HepG2 (cell line): ENCODE results near the gene GMPPB. TPM values are rescaled to one million over a fixed set of nuclear protein-coding genes. Genes with fewer than 3 reads are reported as not detected.
A peak's percentile ranks its signal among the peaks of the same experiment; 100 is the strongest.

Experiments
- ATAC-seq: fragments of 200-7000 bp; cut with Tn5 transposase; 3 replicates; pipeline ENCODE4 v1.9.1; 2020; ENCODE audit warnings: mild to moderate bottlenecking, moderate library complexity
- BruUV-seq: library from RNA; stranded (reverse); fragments of 400-500 nt; replicated peaks from 2 replicates; lab custom pipeline; 2021; lab: Mats Ljungman, UMichigan
- CTCF ChIA-PET: fragments of 300-600 bp; formaldehyde crosslinking; extraction: SDS; loops from one replicate; lab custom pipeline; 2021; ENCODE audit warnings: low total read pairs, inconsistent platforms, low intra/inter-chr PET ratio; lab: Yijun Ruan, JAX
- POLR2A ChIA-PET: fragments of 350-600 bp; sonication (Branson Sonifier 250); formaldehyde crosslinking; loops from one replicate; lab custom pipeline; 2020; ENCODE audit warnings: antibody characterized with exemption, inconsistent platforms; lab: Yijun Ruan, JAX
- DNase-seq: peaks from one replicate; pipeline ENCODE4 v3.0.0-alpha.2; 2015; ENCODE audit warnings: low spot score
- FAIRE-seq: peaks from 3 replicates; lab custom pipeline; 2011; peaks lifted over from hg19 to GRCh38; lab: Jason Lieb, UNC
- H2AFZ ChIP-seq: one replicate; pipeline ENCODE4 v1.6.1; 2011; ENCODE audit warnings: low read length, inconsistent platforms
- H3K27ac ChIP-seq: fragments of 300-600 bp; 3 replicates; pipeline ENCODE4 v1.8.0; 2011; ENCODE audit warnings: mixed run types, mild to moderate bottlenecking, mixed read lengths, low read length, inconsistent platforms; ENCODE audit not compliant: insufficient read depth; ENCODE audit errors: extremely low read length
- H3K27me3 ChIP-seq, 2 experiments: fragments of 200-600 bp in 1 of 2; 2 replicates in 1 of 2; 3 replicates in 1 of 2; pipeline versions ENCODE4 v1.6.0 to v1.8.0; 2011; ENCODE audit warnings: low read length in 2 of 2, mild to moderate bottlenecking in 2 of 2, moderate library complexity in 2 of 2, inconsistent platforms in 1 of 2; ENCODE audit not compliant: insufficient read depth in 2 of 2, control insufficient read depth in 1 of 2
- H3K36me3 ChIP-seq, 2 experiments: fragments of 200-600 bp in 1 of 2; replicated peaks in 1 of 2; 2 replicates in 1 of 2; 3 replicates in 1 of 2; pipeline versions ENCODE4 v1.5.1 to v1.8.0; 2011; ENCODE audit warnings: low read length in 2 of 2, inconsistent platforms in 1 of 2; ENCODE audit not compliant: insufficient read depth in 2 of 2, control insufficient read depth in 1 of 2
- H3K4me1 ChIP-seq: 2 replicates; pipeline ENCODE4 v1.5.1; 2012; ENCODE audit warnings: low read length, inconsistent platforms; ENCODE audit not compliant: insufficient read depth
- H3K4me2 ChIP-seq: 2 replicates; pipeline ENCODE4 v1.6.0; 2011; ENCODE audit warnings: low read depth, low read length, inconsistent platforms
- H3K4me3 ChIP-seq, 3 experiments: fragments of 200-600 bp in 1 of 3; sonication (generic), shearing (Covaris generic) in 1 of 3; replicated peaks in 1 of 3; 2 replicates each; pipeline ENCODE4 v1.5.1; 2011 to 2016; ENCODE audit warnings: low read length in 3 of 3, inconsistent platforms in 2 of 3, low read depth in 2 of 3, mild to moderate bottlenecking in 2 of 3, control low read depth in 1 of 3, mixed read lengths in 1 of 3; ENCODE audit not compliant: insufficient read depth in 1 of 3
- H3K79me2 ChIP-seq: one replicate; pipeline ENCODE4 v1.6.1; 2011; ENCODE audit warnings: low read length, inconsistent platforms; ENCODE audit not compliant: insufficient read depth
- H3K9ac ChIP-seq: 2 replicates; pipeline ENCODE4 v1.6.0; 2011; ENCODE audit warnings: mild to moderate bottlenecking, low read depth, low read length, inconsistent platforms; ENCODE audit not compliant: insufficient read depth
- H3K9me3 ChIP-seq: 2 replicates; pipeline ENCODE4 v1.5.1; 2012; ENCODE audit warnings: mild to moderate bottlenecking, low read length
- H4K20me1 ChIP-seq: 2 replicates; pipeline ENCODE4 v1.6.0; 2011; ENCODE audit warnings: inconsistent platforms, mild to moderate bottlenecking, low read length, moderate library complexity; ENCODE audit not compliant: insufficient read depth
- AKAP8 ChIP-seq: sonication (generic); formaldehyde crosslinking; IDR thresholded peaks from 2 replicates; pipeline ENCODE4 v1.5.1; 2020; ENCODE audit warnings: mild to moderate bottlenecking, missing genetic modification reagents
- NKX3-1 ChIP-seq: sonication (generic); formaldehyde crosslinking; IDR thresholded peaks from 2 replicates; pipeline ENCODE4 v1.5.0; 2020; ENCODE audit warnings: missing genetic modification reagents
- POLR2A ChIP-seq, 2 experiments: IDR thresholded peaks; 2 replicates each; pipeline ENCODE4 v1.6.1; 2011; ENCODE audit warnings: low read depth in 2 of 2, low read length in 2 of 2, mild to moderate bottlenecking in 1 of 2, moderate library complexity in 1 of 2; ENCODE audit not compliant: insufficient read depth in 1 of 2
- POLR2AphosphoS5 ChIP-seq: IDR thresholded peaks from 2 replicates; pipeline ENCODE4 v1.6.1; 2012; ENCODE audit warnings: low read depth, low read length
- RBM22 ChIP-seq: fragments of 200-400 bp; formaldehyde crosslinking; optimal IDR thresholded peaks from 2 replicates; pipeline ENCODE3; 2017; ENCODE audit warnings: mild to moderate bottlenecking, low read length, moderate library complexity
- TCF7L2 ChIP-seq: IDR thresholded peaks from 2 replicates; pipeline ENCODE4 v1.6.1; 2011; ENCODE audit warnings: mild to moderate bottlenecking, low read depth, low read length, moderate library complexity
- ZBTB42 ChIP-seq: sonication (generic); formaldehyde crosslinking; IDR thresholded peaks from 2 replicates; pipeline ENCODE4 v1.5.0; 2020; ENCODE audit warnings: mild to moderate bottlenecking, missing genetic modification reagents
- ZBTB46 ChIP-seq: sonication (generic); formaldehyde crosslinking; IDR thresholded peaks from 2 replicates; pipeline ENCODE4 v1.4.0; 2020; ENCODE audit warnings: mild to moderate bottlenecking, missing genetic modification reagents, borderline replicate concordance
- ZIK1 ChIP-seq: sonication (generic); formaldehyde crosslinking; IDR thresholded peaks from 2 replicates; pipeline ENCODE4 v1.5.0; 2020; ENCODE audit warnings: mild to moderate bottlenecking, low read depth, missing genetic modification reagents, borderline replicate concordance
- ZNF333 ChIP-seq: sonication (generic); formaldehyde crosslinking; IDR thresholded peaks from 2 replicates; pipeline ENCODE4 v1.4.0; 2020; ENCODE audit warnings: mild to moderate bottlenecking, missing genetic modification reagents, borderline replicate concordance
- ZNF34 ChIP-seq: sonication (generic); formaldehyde crosslinking; IDR thresholded peaks from 2 replicates; pipeline ENCODE4 v1.4.0; 2020; ENCODE audit warnings: mild to moderate bottlenecking, missing genetic modification reagents, borderline replicate concordance
- ZNF501 ChIP-seq: sonication (generic); formaldehyde crosslinking; IDR thresholded peaks from 2 replicates; pipeline ENCODE4 v1.5.1; 2020; ENCODE audit warnings: mild to moderate bottlenecking, moderate library complexity, missing genetic modification reagents
- WGBS: methylation state at CpG from one replicate; pipeline ENCODE4 v1.1.6; 2017; ENCODE audit warnings: low lambda C conversion rate; 5-methylcytosine and 5-hydroxymethylcytosine counted together
- in situ Hi-C: cut with HindIII; loops from 2 replicates; pipeline ENCODE4 v1.10.0; 2017; ENCODE audit warnings: low pct_unique_long_range_greater_than_20kb; ENCODE audit not compliant: extremely low pct_ligation_motif_present
- intact Hi-C: fragments of 100-400 bp; cut with micrococcal nuclease; formaldehyde crosslinking; loops from one replicate; pipeline ENCODE4 v1.10.0; 2022; ENCODE audit not compliant: unreplicated experiment
- polyA plus RNA-seq, 8 experiments: library from polyadenylated mRNA; depleted of rRNA in 3 of 8; stranded (reverse) in 7 of 8; unstranded in 1 of 8; fragments of >200 nt; fragmentation: Illumina TruSeq in 4 of 8; extraction: Trizol in 4 of 8; gene quantifications; 2 replicates each; pipeline versions ENCODE4 v1.2.1 to v1.2.3, GENCODE V29; 2011 to 2016; ENCODE audit warnings: low read depth in 4 of 8, missing spikeins in 1 of 8, mixed read lengths in 1 of 8; ENCODE audit not compliant: insufficient read depth in 1 of 8
- total RNA-seq, 5 experiments: library from RNA; depleted of rRNA; stranded (reverse); fragments of >200 nt; fragmentation: Illumina TruSeq; extraction: Trizol; gene quantifications; 2 replicates each; pipeline ENCODE4 v1.2.3, GENCODE V29; 2016; ENCODE audit warnings: low read depth in 1 of 5

Gene GMPPB
- total and polyA plus RNA-seq, 2 of the 13 experiments (the other 11 are each of a cell fraction or from before 2014, with no cell fraction given): 6.5 to 23.1 TPM

- Histone ChIP-seq H3K79me2 (peaks cover 7% of the 10 kb centered on the region), H4K20me1 (peaks cover 3% of the 10 kb centered on the region; the same call in 1 of the 2 replicates), H3K9me3 (no peaks in the 10 kb centered on the region), H3K27ac (no peak overlapping the region), H3K9ac (no peak overlapping the region), H3K36me3 (peaks cover 47 to 76% of the 10 kb centered on the region in 2 experiments), H3K4me1 (peaks cover 25% of the 10 kb centered on the region), H2AFZ (no peak overlapping the region), H3K4me2 (no peak overlapping the region), H3K27me3 (no peaks in the 10 kb centered on the region), H3K4me3 (no peak overlapping the region)
- ATAC-seq: no peak
- POLR2A ChIA-PET: no interaction called here
- intact Hi-C loops (no loop called here), in situ Hi-C loops (no loop called here)
- no peak for FAIRE-seq
- BruUV-seq: no TSS peak
- CTCF ChIA-PET: no interaction called here
- 100% methylated on average over 1 of the region's 2 CpGs for WGBS
- DNase-seq: no peak
- TF ChIP-seq ZBTB46 (CRISPR knock-in tag) (no peak), POLR2A (IDR thresholded peaks at IDR 0.05; ENCODE audit: insufficient read depth in 1 of 2, low read depth in 2 of 2, low read length in 2 of 2) (peak in 1 of 2 experiments; percentile 37; a peak in 1 of 4 replicates)
Observed at GRCh38 chr3:49681232-49681522, 42.6 kb downstream of the GMPPB start.

GRCh38 chr3:49680493-49681231 lies 43.1 kb downstream of the GMPPB start:
- in situ Hi-C loops: no loop called here
- ChIA-PET POLR2A (no interaction called here), CTCF (no interaction called here)
- Histone ChIP-seq H2AFZ (no peak overlapping the region), H3K27ac (no peak overlapping the region), H3K36me3 (peaks cover 47 to 82% of the 10 kb centered on the region in 2 experiments), H3K9me3 (no peaks in the 10 kb centered on the region), H3K4me2 (no peak overlapping the region), H3K9ac (no peak overlapping the region), H3K4me1 (peaks cover 30% of the 10 kb centered on the region), H3K79me2 (peaks cover 9% of the 10 kb centered on the region), H3K4me3 (no peak overlapping the region), H4K20me1 (peaks cover 3% of the 10 kb centered on the region; the same call in 1 of the 2 replicates), H3K27me3 (no peaks in the 10 kb centered on the region)
- 84% methylated on average over 2 of the region's 7 CpGs for WGBS
- intact Hi-C loops: no loop called here
- ATAC-seq: no peak
- no TSS peak for BruUV-seq
- DNase-seq: no peak
- TF ChIP-seq ZNF501: 0 out of 2 replicates have a peak, but pooled peaks have one; percentile 21
- no peak for TF ChIP-seq TCF7L2
- peak; percentile 8; the same call in 1 of the 2 replicates for TF ChIP-seq POLR2AphosphoS5
- TF ChIP-seq NKX3-1: no peak
- TF ChIP-seq ZIK1 (CRISPR knock-in tag): no peak
- 0 out of 2 replicates have a peak, but pooled peaks have one; percentile 28 for TF ChIP-seq ZNF333 (CRISPR knock-in tag)
- 0 out of 2 replicates have a peak, but pooled peaks have one; percentile 60 for TF ChIP-seq AKAP8
- no peak for TF ChIP-seq ZBTB42 (CRISPR knock-in tag)
- no peak for TF ChIP-seq ZNF34 (CRISPR knock-in tag)
- TF ChIP-seq RBM22: peak; percentile 57
- FAIRE-seq: no peak
